WTC11 (cell line): ENCODE measurements around the gene ASTN1.

Experiments
- JAZF1 ChIP-seq: fragments of 250-450 bp; sonication (Bioruptor Pico); IDR thresholded peaks from 2 replicates; pipeline ENCODE4 v1.9.0; 2021; ENCODE audit warnings: moderate library complexity, mild to moderate bottlenecking, inconsistent platforms
- MYBL2 ChIP-seq: sonication (generic); formaldehyde crosslinking; IDR thresholded peaks from 2 replicates; pipeline ENCODE4 v1.8.1; 2023; ENCODE audit warnings: mild to moderate bottlenecking, moderate library complexity, missing genetic modification reagents
- NR3C1 ChIP-seq: sonication (generic); formaldehyde crosslinking; conservative IDR thresholded peaks from 2 replicates; pipeline ENCODE4 v1.8.1; 2023; ENCODE audit warnings: low read depth, mild to moderate bottlenecking, missing genetic modification reagents
- RELA ChIP-seq: sonication (generic); formaldehyde crosslinking; IDR thresholded peaks from 2 replicates; pipeline ENCODE4 v1.8.1; 2022; ENCODE audit warnings: missing genetic modification reagents, mild to moderate bottlenecking, borderline replicate concordance
- SP1 ChIP-seq: sonication (generic); formaldehyde crosslinking; conservative IDR thresholded peaks from 2 replicates; pipeline ENCODE4 v1.8.1; 2022; ENCODE audit warnings: missing genetic modification reagents
- TCF7 ChIP-seq: sonication (generic); formaldehyde crosslinking; IDR thresholded peaks from 2 replicates; pipeline ENCODE4 v1.8.0; 2022; ENCODE audit warnings: mild to moderate bottlenecking, low read depth, missing genetic modification reagents, moderate library complexity
- ZNF138 ChIP-seq: sonication (generic); formaldehyde crosslinking; conservative IDR thresholded peaks from 2 replicates; pipeline ENCODE4 v1.8.1; 2022; ENCODE audit warnings: mild to moderate bottlenecking, moderate library complexity, missing genetic modification reagents
- TF ChIP-seq, protein P1 (sequence below): fragments of 200-600 bp; IDR thresholded peaks from 2 replicates; pipeline ENCODE4 v1.8.0; 2022; ENCODE audit warnings: antibody characterized with exemption
- TF ChIP-seq, protein P2 (sequence below): sonication (generic); formaldehyde crosslinking; IDR thresholded peaks from 2 replicates; pipeline ENCODE4 v1.8.0; 2023; ENCODE audit warnings: missing genetic modification reagents

DNA sequence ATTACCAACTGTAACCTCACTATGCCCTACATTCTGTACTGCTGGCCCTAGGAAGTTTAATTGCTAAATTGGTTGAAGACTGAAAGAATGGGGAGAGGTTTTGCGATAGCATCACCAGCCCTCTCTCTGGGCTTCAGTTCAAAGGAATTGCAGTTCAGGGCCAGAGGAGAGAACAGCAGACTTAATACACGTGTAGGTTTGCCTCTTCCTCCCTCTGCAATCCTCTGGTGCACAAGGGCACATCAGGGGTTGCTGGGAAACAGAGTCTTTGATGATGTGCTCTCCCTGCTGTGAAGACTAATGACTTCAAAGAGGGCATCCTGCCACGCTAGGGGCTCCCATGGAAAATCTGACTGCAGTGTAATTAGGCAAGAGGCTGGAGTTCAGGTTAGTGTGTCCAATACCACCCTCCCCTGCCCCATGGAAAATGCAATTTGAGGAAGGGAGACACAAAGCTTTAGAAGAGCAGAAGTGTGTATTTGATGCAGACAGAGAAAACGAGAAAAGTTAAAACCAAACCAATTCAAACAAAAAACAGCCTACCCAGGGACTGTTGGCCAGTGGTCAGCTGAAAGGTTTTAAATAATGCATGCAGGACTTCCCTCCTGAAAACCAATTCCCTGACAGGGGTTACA lies 167.9 kb downstream of the ASTN1 start:
- TF ChIP-seq JAZF1 (CRISPR knock-in tag) (no peak), RELA (CRISPR knock-in tag) (no peak), MYBL2 (CRISPR knock-in tag) (no peak), TCF7 (CRISPR knock-in tag) (no peak), NR3C1 (no peak), SP1 (CRISPR knock-in tag) (no peak), ZNF138 (CRISPR knock-in tag) (no peak)
- TF ChIP-seq, protein P1, sequence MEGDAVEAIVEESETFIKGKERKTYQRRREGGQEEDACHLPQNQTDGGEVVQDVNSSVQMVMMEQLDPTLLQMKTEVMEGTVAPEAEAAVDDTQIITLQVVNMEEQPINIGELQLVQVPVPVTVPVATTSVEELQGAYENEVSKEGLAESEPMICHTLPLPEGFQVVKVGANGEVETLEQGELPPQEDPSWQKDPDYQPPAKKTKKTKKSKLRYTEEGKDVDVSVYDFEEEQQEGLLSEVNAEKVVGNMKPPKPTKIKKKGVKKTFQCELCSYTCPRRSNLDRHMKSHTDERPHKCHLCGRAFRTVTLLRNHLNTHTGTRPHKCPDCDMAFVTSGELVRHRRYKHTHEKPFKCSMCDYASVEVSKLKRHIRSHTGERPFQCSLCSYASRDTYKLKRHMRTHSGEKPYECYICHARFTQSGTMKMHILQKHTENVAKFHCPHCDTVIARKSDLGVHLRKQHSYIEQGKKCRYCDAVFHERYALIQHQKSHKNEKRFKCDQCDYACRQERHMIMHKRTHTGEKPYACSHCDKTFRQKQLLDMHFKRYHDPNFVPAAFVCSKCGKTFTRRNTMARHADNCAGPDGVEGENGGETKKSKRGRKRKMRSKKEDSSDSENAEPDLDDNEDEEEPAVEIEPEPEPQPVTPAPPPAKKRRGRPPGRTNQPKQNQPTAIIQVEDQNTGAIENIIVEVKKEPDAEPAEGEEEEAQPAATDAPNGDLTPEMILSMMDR, result no peak
- TF ChIP-seq, protein P2, sequence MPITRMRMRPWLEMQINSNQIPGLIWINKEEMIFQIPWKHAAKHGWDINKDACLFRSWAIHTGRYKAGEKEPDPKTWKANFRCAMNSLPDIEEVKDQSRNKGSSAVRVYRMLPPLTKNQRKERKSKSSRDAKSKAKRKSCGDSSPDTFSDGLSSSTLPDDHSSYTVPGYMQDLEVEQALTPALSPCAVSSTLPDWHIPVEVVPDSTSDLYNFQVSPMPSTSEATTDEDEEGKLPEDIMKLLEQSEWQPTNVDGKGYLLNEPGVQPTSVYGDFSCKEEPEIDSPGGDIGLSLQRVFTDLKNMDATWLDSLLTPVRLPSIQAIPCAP (CRISPR knock-in tag), result no peak
